DND-41 (cell line): ENCODE measurements around the gene MAPK7.

ENCODE experiments used
- CTCF ChIP-seq: IDR thresholded peaks from 2 replicates; pipeline ENCODE4 v1.5.1; 2012; ENCODE audit warnings: borderline replicate concordance, low read length, moderate library complexity, mild to moderate bottlenecking; ENCODE audit not compliant: poor library complexity, severe bottlenecking; ENCODE audit errors: extremely low read depth
- EZH2 ChIP-seq: IDR thresholded peaks from 3 replicates; pipeline ENCODE4 v1.6.1; 2012; ENCODE audit warnings: borderline replicate concordance, low read depth, mild to moderate bottlenecking, moderate library complexity, low read length, inconsistent platforms; ENCODE audit not compliant: severe bottlenecking

- no peak for TF ChIP-seq CTCF
- TF ChIP-seq EZH2, result no peak
These were observed 23.9 kb downstream of the MAPK7 start for GRCh38 chr17:19402171-19402570.
